HL-60/S4 (cell line): ENCODE data around the gene SERTAD2.

ENCODE experiments used
- in situ Hi-C: fragments of 300-500 bp; cut with MboI; formaldehyde crosslinking; loops from 2 replicates; pipeline ENCODE4 v1.14.3; 2022; ENCODE audit warnings: low sequenced_read_pairs

SERTAD2 gene

GRCh38 chr2:64612575-64613195 lies 41.0 kb downstream of the SERTAD2 start:
- in situ Hi-C loops = no loop called here

DNA sequence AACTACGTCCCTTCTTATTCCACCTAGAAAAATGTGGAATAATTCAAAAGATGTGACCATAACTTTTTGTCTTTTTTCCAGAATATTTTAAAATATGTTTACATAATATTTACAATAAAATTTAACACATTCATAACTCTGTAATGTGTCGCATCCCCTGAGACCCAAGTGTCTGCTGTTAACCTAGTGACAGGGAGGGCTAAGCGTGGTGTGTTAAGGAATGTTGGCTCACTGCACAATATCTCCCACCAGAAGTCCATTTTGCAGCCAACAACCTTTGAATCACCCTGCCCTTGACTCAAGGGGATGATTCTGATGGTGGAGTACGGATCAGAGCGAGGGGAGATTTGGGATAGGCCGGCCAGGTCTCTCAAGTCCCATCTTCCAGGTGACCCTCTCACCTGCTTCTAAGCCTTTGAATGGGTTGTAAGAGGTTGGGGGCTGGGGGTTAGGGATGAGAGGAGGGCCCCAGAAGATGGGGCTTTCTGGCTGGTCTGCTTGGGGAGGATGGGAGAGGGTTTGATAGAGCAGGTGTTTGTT lies 43.3 kb downstream of the SERTAD2 start:
- in situ Hi-C loops = no loop called here

- in situ Hi-C loops = no loop called here
These were observed 43.8 kb downstream of the SERTAD2 start for GRCh38 chr2:64609942-64610281.

- in situ Hi-C loops = no loop called here
These were observed 44.3 kb downstream of the SERTAD2 start for GRCh38 chr2:64609227-64609941.

DNA sequence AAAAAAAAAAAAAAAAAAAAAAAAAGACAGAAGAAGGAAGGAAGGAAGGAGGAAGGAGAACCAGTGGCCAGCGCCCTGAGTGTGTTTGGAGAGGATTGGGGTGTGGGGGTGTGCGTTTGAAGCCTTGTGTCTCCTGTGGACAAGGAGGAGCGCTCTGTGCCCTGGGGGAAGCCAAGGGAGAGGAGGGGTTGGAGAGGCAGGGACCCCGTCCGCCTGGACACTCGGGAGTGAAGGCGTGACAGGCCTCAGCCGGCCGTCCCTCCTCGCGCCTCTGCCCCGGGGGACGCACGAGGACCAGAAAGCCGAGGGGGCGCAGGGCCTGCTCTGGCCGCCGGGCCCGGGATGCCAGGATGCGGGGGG lies 44.9 kb downstream of the SERTAD2 start:
- in situ Hi-C loops = no loop called here

DNA sequence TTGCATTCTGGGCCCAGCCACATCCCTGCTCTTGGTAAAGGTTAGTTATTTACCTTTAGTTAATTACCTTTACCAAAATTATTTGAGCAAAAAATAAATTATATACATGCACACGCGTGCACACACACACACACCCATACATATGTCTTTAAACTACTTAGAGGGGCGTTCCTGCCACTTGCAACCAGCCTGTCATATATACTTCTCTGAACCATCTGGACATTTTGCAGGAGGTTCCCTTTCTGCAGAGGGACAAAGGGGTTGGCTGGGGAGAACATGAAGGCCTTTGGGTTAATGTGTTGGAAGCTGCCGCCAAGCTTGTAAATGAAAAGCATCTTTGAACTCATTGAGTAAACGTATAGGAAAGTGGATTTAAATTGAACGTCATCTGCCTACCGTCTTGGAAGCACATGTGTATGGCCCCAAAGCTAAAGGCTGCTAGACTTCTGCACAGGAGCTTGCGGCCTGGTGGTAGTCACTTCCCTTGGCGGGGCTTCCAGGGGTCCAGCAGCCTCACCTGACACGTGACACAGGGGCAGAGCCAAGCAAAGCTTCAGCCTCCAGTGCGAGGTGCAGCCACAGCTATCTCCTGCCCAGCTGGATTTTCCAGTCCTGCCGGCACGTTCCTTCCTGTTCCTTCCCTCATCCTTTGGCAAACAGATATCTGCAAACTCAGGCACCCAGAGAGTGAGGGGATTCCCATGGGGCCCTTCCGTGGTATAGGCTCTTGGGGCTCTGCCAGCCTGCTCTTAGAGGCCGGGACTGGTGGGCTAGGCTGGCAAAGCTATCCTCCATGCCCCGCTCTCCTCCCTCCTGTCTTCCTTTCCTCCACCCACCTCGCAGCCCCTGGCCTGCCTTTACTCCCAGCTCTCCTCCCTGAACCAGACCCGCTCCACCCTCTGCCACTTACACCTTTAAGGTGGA lies 46.1 kb downstream of the SERTAD2 start:
- in situ Hi-C loops = no loop called here

DNA sequence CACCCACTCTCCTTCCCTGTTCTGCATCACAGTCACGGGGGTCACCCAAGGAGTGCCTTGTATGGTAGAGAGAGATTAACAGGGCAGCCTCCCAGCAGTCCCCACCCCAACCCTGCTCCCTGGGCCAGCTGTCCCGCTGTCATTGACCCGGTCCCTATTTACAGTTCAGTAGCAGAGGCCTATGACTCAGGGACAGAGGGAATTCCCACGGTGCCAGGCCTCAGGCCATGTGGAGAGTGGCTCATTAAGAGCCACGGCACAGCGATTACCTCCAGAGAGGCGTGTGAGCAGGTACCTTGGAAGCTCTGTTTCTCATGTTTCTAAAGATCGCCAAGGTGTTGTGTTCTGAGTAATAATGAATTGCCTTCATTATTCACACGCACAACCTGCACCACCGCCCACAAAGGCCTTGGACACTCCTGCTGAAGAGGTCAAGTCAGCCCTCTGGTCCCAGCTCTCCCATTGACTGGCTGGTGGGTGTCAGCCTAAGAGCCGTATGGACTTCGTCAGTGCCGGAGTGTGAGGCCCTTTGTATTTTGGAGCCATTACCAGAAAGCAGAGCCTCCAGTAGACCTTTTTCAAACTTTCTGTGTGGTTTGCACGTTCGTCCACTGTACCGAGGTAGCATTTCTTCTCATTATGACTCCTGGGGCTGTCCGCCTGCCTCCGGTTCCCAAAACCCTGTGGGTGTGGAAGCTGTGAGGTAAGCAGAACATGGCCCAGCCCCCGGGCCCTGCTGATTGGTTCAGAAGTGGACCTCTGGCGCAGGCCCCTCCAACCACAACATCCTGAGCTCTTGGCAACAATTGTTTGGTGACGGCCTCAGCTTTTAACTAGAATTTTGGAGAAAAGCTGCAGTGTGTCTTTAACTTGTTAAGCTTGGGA lies 47.0 kb downstream of the SERTAD2 start:
- in situ Hi-C loops = no loop called here

DNA sequence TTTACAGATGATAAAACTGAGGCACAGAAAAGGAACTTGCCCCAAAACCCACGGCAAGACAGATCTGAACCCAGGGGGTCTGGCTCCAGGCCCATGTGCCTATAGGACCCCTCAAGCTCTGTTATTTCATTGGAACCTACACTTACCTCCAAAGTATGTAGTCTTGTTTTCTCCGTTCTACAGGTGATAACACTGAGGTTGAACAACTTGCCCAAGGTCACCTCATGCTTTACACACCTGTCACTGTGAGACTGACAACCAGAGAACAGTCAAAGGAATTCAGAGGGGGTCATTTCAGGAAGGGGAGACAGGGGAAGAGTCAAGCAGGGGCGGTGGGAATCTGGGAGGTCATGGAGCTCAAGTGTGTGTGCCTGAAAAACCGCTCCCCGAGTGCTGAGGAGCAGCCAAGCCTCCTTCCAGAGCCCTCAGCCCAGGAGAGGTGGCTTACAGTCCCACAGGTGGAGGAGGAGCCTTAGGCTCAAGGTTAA lies 47.7 kb downstream of the SERTAD2 start:
- in situ Hi-C loops = no loop called here

GRCh38 chr2:64605026-64605471 lies 48.7 kb downstream of the SERTAD2 start:
- in situ Hi-C loops = no loop called here

- in situ Hi-C loops = no loop called here
These were observed 49.6 kb downstream of the SERTAD2 start for GRCh38 chr2:64604155-64604554.

DNA sequence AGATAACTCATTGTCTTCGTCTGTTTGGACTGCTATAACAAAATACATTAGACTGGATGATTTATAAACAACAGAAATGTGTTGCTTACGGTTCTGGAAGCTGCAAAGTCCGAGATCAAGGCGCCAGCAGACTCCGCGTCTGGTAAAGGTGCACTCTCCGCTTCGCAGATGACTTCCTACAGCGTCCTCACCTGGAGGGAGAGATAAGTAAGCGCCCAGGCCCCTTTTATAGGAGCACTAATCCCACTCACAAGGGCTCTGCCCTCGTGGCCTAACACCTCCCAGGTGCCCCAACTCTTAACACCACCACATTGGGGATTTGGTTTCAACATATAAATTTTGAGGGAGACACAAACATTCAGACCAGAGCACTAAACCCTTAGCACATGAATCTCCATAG lies 51.3 kb downstream of the SERTAD2 start:
- in situ Hi-C loops = no loop called here

DNA sequence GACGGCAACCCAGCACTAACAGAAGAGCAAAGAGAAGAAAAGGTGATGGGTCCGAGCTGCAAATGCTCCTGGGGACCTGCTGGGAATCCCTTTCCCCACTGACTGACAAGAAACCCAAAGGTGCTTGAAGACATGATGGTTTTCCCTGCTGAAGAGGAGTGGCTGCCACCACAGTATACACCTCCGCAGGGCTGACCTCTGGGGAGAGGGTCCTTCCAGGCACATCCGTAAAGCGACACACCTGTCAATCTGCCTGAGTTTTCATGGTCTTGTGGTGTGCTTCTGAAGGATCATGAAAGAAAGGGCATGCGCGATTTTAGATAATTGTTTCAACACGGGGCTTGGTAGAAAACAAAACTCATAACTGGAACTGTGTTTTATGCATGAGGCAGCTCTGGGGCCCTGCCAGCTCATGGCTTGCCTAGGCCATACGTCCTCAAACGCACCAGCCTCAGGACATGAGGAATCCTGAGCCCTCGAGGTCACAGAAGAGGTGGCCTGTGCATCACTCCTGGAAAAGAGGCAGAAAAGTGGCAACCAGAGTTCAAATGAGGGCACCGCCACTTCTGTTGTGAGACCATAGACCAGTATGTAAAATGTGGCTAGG lies 51.8 kb downstream of the SERTAD2 start:
- in situ Hi-C loops = no loop called here

- in situ Hi-C loops = no loop called here
These were observed 52.5 kb downstream of the SERTAD2 start for GRCh38 chr2:64601034-64601754.

DNA sequence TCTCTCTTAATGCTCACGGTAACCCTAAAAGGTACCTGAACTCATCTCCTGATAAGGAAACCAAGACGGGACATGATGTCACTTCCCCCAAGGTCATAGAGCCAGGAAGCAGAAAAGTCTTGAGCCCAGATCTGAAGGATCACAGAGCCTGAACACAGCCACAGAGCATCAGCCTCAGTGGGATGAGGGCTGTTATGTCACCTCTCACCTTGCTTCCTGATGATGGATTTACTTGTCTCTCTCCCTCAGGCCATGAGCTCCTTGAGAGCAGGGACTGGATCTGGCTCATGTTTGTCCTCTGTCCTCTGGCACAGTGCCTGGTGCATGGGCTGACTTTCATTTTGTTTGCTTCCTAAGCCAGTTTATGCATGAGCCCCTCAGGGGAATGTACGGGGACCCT lies 54.2 kb downstream of the SERTAD2 start:
- in situ Hi-C loops = loop anchor here (5.0 to 25.0 kb wide), 2 partner anchors 273 to 438 kb away; no protein-coding TSS in a partner anchor

DNA sequence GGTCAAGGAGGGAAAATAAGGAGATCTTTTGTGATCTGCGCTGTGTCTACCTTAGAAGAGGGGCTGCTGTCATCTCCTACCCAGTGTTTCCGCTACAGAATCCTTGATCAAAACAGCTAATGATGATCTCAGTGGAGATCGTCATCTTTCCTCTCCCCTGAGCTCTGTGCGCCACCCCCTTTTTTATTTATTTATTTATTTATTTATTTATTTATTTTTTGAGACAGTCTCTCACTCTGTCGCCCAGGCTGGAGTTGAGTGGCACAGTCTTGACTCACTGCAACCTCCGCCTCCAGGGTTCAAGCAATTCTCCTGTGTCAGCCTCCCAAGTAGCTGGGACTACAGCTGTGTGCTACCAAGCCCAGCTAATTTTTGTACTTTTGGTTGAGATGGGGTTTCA lies 55.5 kb downstream of the SERTAD2 start:
- in situ Hi-C loops = loop anchor here (5.0 to 25.0 kb wide), 2 partner anchors 274 to 439 kb away; no protein-coding TSS in a partner anchor

GRCh38 chr2:64595397-64596176 lies 58.1 kb downstream of the SERTAD2 start:
- in situ Hi-C loops = loop anchor here (5.0 to 25.0 kb wide), 2 partner anchors 277 to 442 kb away; no protein-coding TSS in a partner anchor

DNA sequence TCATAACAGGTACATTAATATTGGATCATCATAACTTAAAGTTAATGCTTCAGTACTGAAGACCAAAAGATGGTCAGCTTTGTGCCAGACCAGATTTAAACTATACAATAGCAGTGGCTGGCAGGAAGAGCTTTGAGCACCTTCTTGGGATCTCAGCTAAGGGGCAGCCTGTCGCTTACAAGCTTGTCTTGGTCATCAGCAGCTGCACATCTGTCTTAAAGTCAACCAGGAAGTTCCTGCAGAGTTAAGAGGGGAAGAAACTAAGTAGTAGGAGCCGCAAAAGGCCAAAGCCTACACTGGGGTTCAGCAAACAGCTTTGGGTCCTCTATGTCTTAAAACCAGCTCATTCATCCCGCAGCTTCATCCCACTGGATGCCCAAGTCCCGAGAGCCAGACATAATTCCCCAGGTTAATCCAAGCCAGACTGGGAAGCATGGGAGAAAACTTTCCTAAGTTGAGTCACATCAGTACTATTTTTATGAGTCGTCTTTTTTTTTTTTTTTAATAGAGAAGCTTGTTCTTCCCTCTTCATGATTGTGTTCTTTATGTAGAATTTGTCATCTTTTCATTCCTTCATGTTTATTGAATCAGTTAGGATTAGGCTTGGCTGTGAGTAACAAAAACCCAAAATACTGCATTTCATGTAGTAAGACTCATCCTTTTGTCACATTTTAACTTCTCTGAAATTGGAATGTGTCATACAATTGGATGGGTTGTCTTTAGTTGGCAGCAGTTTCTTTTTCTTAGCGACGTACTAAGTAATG lies 59.3 kb downstream of the SERTAD2 start:
- in situ Hi-C loops = loop anchor here (25.0 kb wide), 1 partner anchor 443 kb away; no protein-coding TSS in a partner anchor
